Testis (tissue), 2 donors: ENCODE measurements around the gene CSAG2.
"Not testable (repeated sequence)": the region's sequence is repeated elsewhere in the genome, so short reads cannot be mapped to it uniquely, and the experiment has no call there.

Source experiments
- CTCF ChIP-seq, 3 experiments: fragments of 450-650 bp in 2 of 3; fragments of 200-600 bp in 1 of 3; sonication (generic) in 1 of 3; IDR thresholded peaks; one replicate each; pipeline ENCODE4 v1.5.1; 2016 to 2019; ENCODE audit warnings: antibody characterized with exemption in 3 of 3, mild to moderate bottlenecking in 2 of 3, moderate library complexity in 1 of 3
- POLR2A ChIP-seq: fragments of 450-650 bp; IDR thresholded peaks from one replicate; pipeline ENCODE4 v1.6.1; 2017; ENCODE audit warnings: antibody characterized with exemption, mild to moderate bottlenecking, moderate library complexity

- TF ChIP-seq POLR2A; CTCF (IDR thresholded peaks at IDR 0.05): not testable (repeated sequence)
Measured at GRCh38 chrX:152700390-152700789, 8.7 kb downstream of the CSAG2 start.
